ENCODE results near the gene SYT13.

GRCh38 chr11:45334836-45335235, 48.7 kb upstream of the SYT13 start:
- no peak for TF ChIP-seq YY1 (IDR thresholded peaks at IDR 0.05; ENCODE audit: insufficient read depth, insufficient read length)
- no peak for TF ChIP-seq ZNF274 (IDR thresholded peaks at IDR 0.05; ENCODE audit: low read depth, low read length)
